Measurements from ENCODE around the gene MBNL2.

MBNL2 gene

GRCh38 chr13:97242755-97243497 is 20.8 kb downstream of the MBNL2 start:
- no peak overlapping the region for H3K4me3 ChIP-seq (ENCODE audit: low read depth, low read length)
- TF ChIP-seq CTCF (conservative IDR thresholded peaks at IDR 0.05; ENCODE audit: low read depth, low read length) = no peak
- DNase-seq (ENCODE audit: low read depth) = no peak

GRCh38 chr13:97243915-97244781 is 22.0 kb downstream of the MBNL2 start:
- TF ChIP-seq CTCF (conservative IDR thresholded peaks at IDR 0.05; ENCODE audit: low read depth, low read length) = no peak
- DNase-seq (ENCODE audit: low read depth) = no peak
- no peak overlapping the region for H3K4me3 ChIP-seq (ENCODE audit: low read depth, low read length)

GRCh38 chr13:97245011-97245410 is 22.9 kb downstream of the MBNL2 start:
- DNase-seq (ENCODE audit: low read depth) = no peak
- TF ChIP-seq CTCF (conservative IDR thresholded peaks at IDR 0.05; ENCODE audit: low read depth, low read length) = no peak
- H3K4me3 ChIP-seq (ENCODE audit: low read depth, low read length) = no peak overlapping the region

DNA sequence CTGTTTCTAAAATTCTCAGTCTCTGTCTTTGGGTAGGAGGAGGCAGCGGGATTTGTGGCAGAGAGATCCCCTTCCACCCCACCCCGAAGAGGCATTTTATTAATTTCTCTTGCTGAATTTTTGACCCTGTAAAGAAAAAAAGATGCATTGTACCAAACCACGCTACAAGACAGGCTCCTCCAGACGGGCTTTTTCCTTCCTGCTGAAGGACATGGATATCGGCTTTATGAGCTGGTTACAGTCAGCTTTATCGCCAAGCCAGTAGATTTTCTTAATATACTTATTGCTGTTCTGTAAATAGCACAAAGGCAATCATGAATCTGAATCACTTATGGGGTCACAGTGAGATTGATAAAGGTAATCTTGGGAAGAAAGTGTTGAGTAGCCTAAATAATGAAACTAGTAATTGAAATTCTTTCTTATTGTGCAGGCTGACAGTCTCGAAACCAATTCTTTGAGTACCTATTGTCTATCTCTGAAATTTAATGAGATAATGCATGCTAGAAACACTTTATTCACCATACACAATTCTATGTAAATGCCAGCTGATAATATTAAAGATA is 24.5 kb downstream of the MBNL2 start:
- no peak overlapping the region for H3K4me3 ChIP-seq (ENCODE audit: low read depth, low read length)
- DNase-seq (ENCODE audit: low read depth) = no peak
- no peak for TF ChIP-seq CTCF (conservative IDR thresholded peaks at IDR 0.05; ENCODE audit: low read depth, low read length)

GRCh38 chr13:97248243-97248642 is 26.1 kb downstream of the MBNL2 start:
- no peak for DNase-seq (ENCODE audit: low read depth)
- H3K4me3 ChIP-seq (ENCODE audit: low read depth, low read length) = no peak overlapping the region
- no peak for TF ChIP-seq CTCF (conservative IDR thresholded peaks at IDR 0.05; ENCODE audit: low read depth, low read length)

DNA sequence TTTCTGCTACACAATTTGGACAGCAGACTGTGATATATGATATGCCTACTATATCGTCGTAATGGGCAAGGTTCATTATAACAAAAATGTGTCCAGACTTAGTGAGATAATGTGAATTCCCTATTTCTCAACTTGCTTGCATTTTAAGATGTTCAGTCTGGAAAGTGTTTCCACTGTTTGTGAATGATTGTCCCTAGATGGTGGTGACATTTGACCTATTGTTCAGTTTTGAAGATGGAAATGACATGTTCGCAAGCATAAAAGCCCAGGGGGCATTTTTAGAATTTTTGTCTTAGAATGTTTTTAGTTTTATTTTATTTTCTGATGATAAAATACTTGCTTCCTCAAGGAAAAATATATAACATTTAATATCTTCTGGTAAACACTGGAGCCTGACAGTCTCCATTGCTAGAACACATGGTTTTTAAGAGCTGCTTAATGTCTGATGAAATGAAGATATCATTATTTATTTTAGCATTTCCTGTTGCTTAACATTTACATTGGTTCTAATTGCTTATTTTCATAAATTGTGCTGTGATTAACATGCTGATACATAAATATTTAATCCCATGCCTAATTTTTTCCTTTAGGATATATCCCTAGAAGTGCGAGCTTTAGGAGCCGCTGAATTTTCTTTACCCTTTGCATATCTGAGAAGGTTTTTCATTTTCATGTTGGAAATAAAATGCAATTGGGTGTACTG is 27.1 kb downstream of the MBNL2 start:
- H3K4me3 ChIP-seq (ENCODE audit: low read depth, low read length) = no peak overlapping the region
- DNase-seq (ENCODE audit: low read depth) = peak; percentile 95
- no peak for TF ChIP-seq CTCF (conservative IDR thresholded peaks at IDR 0.05; ENCODE audit: low read depth, low read length)
